GM18499 (cell line): Measurements from ENCODE around the gene FNBP1.

Experiments used
- ATAC-seq: cut with Tn5 transposase; IDR thresholded peaks from one replicate; pipeline ENCODE4 v1.9.1; 2021; ENCODE audit warnings: moderate number of reproducible peaks; ENCODE audit not compliant: insufficient read depth, unreplicated experiment

FNBP1 gene

GRCh38 chr9:130049431-130050210 is 6.6 kb upstream of the FNBP1 start:
- no peak for ATAC-seq

- ATAC-seq = no peak
Observed at GRCh38 chr9:130045725-130046450, 2.9 kb upstream of the FNBP1 start.

DNA sequence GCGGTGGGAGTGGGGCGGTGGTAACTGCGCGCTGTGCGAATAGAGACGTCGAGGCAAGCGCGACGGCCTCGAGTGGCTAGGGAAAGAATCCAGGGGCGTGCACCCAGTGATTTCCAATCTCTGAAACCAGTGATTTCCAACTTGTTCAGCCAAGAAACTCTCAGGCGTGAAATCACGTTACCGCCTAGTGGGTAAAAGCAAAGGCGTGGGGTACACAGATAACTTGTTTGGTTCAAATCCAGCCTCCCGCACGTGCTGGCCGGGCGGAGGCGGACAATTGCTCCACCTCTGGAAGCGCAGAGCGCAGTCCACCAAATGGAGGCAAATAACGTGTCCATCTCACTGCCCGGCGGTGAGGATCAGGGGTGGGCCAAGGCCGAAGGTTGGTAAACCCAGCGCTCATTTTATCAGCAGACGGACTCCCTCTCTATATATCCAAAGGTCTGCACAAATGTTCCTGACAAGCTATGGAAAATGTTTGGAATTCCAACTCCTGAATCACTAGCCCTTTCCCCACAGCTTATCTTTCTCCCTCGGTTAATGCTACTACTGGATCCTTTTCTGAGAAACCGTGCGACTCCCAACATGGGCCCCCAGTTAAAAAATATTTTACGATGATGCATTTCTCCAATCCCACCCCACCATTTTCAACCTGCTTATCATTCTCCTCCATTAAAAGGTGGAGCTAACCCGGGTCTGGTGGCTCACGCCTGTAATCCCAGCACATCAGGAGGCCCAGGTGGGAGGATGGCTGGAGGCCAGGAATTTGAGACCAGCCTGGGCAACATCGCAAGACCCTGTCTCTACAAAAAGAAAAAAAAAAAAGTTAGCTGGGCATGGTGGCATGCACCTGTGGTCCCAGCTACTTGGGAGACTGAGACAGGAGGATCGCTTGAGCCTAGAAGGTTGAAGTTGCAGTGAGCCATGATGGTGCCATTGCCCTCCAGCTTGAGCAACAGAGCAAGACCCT is 950 bp upstream of the FNBP1 start:
- ATAC-seq = no peak

DNA sequence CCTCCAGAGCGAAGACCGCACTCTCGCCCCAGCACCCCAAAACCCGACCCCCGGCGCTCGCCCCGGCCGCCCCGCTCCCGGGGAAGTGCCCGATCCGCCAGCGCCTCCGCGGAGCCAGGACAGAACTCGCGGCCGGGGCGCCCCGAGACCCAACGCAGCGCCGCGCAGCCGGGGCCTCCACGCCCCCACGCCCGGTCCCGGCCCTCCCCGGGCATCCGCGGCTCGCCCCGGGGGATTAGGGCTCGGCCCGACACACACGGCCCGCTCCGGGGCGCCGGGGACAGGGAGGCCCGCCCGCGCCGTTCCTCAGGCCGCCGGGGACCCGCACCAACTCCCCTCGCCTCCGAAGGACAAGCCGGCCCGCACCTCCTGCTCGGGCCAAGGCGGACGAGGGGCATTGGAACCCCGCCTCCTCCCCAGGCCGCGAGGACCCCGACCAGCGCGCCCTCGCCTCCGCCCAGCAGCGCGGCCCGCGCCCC is 544 bp downstream of the FNBP1 start:
- no peak for ATAC-seq

- no peak for ATAC-seq
Observed at GRCh38 chr9:130041648-130042405, 1.2 kb downstream of the FNBP1 start.

- no peak for ATAC-seq
Observed at GRCh38 chr9:130040984-130041647, 1.9 kb downstream of the FNBP1 start.

GRCh38 chr9:130039528-130040147 is 3.4 kb downstream of the FNBP1 start:
- no peak for ATAC-seq

GRCh38 chr9:130036099-130036498 is 6.9 kb downstream of the FNBP1 start:
- ATAC-seq = no peak

DNA sequence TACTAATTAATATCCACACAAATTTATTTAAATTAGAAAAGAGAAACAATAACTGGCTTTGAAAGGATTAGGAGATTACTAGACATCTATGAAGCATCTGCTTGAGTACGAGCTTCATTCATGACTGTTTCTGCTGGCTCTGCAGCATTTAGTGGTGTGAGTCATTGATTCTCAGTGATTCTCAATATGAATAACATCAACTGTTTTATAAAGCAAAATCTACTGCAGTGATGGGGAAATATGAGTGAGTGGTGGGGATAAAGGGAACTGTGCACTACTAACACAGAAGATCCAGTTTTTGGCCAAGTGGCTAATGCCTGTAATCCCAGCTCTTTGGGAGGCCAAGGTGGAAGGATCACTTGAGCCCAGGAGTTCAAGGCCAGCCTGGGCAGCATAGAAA is 8.4 kb downstream of the FNBP1 start:
- no peak for ATAC-seq

GRCh38 chr9:130030651-130031127 is 12.3 kb downstream of the FNBP1 start:
- no peak for ATAC-seq

GRCh38 chr9:130029223-130029973 is 13.6 kb downstream of the FNBP1 start:
- no peak for ATAC-seq

GRCh38 chr9:130028493-130029222 is 14.3 kb downstream of the FNBP1 start:
- no peak for ATAC-seq

DNA sequence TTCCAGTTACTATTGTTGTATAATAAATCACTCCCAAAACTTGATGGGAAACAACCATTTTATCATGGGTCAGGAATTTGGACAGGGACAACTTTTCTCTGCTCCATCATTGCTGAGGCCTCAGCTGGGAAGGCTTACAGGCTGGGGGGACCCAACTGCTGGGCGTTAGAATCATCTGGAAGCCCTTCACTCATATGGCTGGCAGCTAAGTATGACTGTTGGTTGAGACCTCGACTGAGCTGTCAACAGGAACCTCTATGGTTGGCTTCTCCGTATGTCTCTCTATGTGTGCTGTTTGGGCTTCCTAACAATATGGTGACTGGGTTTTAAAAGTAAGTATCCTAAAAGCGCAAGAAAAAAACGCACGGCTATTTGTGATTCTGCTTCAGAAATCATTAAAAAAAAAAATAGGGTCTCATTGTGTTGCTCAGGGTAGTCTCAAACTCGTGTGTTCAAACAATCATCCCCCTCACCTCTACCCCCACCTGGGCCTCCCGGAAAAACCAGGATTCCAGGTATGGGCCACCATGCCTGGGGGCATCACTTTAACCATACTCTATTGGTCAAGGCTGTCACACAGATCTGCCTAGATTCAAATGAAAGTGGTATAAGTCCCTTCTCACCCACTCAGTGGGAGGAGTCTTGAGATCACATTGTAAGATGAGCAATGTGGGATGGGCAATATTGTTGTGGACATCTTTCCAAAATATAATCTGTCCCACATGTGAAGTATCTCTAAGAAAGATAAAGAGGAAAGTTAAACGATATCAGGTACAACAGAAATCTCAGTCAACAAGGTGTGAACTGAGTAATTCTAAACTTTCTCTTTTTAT is 15.2 kb downstream of the FNBP1 start:
- no peak for ATAC-seq

DNA sequence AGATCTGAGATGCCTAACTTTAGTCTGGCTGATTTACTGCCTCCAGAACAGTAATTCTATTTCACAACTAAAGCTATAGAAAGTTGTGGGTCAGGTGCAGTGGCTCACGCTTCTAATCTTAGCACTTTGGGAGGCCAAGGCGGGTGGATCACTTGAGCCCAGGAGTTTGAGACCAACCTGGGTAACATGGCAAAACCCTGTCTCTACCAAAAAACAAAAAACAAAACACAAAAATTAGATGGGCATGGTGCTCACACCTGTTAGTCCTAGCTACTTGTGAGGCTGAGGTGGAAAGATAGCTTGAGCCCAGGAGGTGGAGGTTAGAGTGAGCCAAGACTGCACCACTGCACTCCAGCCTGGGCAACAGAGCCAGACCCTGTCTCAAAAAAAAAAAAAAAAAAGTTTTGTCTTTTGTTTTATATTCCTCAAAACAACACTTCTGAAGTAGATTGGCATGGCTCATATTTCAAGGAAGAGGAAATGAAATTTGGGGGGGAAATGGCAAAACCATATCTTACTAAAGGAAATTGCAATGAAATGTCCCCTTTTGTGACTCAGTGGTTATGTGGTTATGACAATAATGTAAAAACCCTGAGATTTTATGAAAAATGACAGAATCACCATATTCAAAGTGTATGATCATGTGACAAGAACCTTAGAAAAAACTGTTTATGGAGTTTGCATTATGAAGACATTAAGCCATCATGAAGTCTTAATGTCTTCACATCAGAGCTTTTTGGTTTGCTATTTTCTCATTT is 16.2 kb downstream of the FNBP1 start:
- ATAC-seq = no peak

GRCh38 chr9:130024597-130024994 is 18.4 kb downstream of the FNBP1 start:
- no peak for ATAC-seq
